GM19035 (cell line): Measurements from ENCODE around the gene SMC5.

ENCODE experiments used
- ATAC-seq: cut with Tn5 transposase; IDR thresholded peaks from one replicate; pipeline ENCODE4 v1.9.1; 2021; ENCODE audit not compliant: unreplicated experiment

Gene SMC5

DNA sequence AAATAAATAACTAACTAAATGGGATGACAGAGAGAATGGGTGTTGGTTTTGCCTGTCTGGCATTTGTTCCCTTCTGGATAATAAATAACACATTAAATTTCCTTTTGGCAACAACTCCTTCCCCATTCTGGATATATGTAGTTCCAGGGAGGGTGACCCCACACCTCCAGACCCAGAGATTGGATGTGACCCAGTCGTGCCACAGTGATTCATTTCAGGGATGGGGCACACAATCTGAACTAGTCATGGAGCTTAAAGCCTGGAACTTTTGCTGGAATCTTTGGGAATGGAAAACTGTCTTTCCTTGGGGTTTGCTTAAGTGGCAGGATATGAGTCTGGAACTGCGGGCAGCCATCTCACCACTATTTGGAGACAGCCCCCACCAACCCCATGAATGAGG lies 144.4 kb downstream of the SMC5 start:
- no peak for ATAC-seq

DNA sequence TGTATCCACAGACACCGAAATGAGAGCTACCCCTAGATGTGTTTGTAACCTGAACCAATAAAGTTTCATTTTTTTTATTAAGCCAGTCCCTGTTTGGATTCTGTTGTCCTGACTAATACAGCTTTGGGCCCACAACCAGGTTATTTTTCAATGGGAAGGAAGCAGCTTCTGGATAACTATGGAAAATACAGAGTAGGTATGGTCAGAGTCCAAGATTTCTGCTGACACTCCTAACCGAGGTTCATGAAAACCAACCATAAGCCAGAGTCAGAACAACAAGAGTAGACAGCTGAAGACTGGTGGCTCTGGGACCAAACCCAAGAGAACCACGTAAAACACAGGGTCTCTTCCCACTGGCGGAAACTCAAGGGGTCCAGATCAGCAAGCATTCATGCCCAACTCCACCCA lies 144.8 kb downstream of the SMC5 start:
- no peak for ATAC-seq

DNA sequence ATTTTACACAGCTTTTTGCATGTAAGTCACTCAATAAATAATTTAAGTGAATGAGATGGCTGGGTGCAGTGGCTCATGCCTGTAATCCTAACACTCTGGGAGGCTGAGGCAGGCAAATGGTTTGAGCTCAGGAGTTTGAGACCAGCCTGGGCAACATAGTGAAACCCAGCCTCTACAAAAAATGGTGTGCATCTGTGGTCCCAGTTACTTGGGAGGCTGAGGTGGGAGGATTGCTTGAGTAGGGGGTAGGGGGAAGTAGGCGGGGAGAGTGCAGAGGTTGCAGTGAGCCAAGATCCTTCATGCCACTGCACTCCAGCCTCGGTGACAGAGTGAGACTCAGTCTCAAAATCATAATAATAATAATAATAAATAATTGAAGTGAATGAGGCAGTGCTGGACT lies 145.5 kb downstream of the SMC5 start:
- no peak for ATAC-seq
